Activated CD8-positive, alpha-beta memory T cell treated with anti-CD3 and anti-CD28 coated beads, Interleukin-2, amount 50 U/mL, for 1 hour (primary cell): ENCODE data around the gene SSRP1.

Experiments
- DNase-seq: peaks from one replicate; pipeline ENCODE4 v3.0.0-alpha.2; 2020; ENCODE audit errors: extremely low read depth

The SSRP1 gene

DNA sequence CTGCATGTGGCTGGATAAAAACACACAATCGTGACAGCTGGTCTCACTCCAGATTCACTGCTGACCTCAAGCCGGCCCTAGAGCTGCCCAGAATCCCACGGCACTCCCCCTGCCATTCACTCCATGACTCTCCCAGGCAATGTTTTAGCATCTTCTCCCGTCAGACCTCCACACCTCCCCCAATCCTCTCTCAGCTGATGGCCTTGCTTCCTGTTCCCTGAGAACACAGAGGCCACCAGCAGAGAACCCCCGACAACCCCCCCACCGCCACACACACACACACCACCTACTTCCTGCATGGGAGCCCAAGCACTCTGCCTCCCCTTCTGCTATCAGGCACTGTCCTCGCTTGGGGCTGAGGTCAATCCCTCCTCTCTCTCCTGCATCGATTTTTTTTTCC is 20.2 kb downstream of the SSRP1 start:
- no peak for DNase-seq

DNA sequence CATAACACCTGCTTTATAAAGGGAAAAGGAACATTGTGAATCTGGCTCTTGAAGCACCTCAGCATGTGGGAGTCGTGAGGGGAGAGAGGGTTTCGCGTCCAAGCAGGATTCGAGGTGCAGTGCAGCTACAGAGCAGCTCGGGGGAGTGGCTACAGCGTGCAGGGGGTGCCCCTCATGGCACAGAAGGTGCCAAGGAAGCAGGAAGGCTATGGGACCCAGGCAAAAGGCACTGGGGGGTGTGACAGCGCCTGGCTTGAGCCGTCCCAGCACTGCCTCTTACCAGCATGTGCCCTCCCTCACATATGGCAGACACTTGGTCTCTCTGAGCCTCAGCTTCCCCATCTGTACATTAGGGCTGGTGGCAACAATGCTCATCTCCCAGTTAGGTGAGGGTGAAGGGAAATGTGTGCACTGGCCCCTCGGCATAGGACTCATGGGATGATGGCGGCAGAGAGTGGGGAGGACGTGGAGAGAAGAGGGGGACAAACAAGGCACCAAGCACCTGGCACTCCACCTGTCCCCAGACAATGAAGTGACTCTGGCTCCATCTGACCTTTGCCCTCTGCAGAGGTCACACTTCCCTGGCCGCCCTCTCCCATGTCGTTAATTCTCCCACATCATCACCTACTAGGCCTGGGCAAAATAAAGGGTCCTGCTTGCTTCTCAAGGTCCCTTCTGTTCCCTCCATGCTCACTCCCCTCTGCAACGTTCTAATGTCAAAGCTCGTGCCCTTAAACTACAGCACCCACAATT is 21.3 kb downstream of the SSRP1 start:
- DNase-seq = no peak

DNA sequence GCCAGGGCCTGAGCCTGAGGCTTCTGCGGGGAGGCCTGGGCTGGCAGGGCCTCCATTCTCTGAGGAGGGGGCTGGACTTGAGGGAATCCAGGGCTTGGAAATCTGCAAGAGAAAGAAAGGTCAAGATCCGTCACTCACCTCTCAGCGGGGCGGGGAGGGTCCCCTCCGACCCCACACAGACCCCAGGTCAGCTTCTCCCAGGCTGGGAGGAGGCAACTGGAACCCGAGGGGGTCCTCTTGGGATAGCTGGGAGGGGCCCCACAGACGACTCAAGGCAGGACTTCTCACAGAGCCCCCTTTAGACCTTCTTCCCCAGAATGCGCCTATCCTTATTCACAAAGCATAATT is 21.9 kb downstream of the SSRP1 start:
- no peak for DNase-seq

DNA sequence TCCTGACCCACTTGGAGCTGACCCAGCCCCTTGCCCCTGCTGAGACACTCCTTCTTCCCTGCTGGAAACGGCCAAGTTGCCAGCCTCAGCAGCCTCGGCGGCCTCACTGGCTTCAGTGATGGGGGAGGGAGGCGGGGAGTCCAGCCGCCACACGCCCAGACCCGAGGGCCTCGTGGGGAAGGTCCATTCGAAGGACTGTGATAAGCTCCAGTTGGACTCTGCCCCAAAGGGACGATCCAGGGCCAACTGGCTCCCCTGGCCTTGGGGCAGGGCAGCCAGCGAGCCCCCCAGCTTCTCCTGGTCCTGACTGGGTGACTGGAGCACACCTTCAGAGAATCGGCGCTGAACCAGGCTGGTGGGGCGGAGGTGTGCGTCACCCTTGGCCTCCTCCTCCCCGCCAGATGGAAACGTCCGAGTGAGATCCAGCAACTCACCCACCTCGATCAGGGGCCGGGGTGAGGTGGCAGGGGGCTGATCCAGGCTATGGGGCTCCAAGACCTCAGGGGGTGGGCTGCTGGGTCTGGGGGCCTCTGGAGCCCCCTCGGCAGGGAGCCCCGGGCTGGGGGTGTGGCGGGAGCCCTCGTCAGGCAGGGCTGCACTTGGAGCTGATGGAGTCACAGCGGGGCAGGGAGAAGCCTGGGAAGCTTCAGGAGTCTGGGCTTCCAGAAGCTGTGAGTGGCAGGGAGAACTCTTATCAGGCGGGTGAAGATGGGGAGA is 22.5 kb downstream of the SSRP1 start:
- no peak for DNase-seq

DNA sequence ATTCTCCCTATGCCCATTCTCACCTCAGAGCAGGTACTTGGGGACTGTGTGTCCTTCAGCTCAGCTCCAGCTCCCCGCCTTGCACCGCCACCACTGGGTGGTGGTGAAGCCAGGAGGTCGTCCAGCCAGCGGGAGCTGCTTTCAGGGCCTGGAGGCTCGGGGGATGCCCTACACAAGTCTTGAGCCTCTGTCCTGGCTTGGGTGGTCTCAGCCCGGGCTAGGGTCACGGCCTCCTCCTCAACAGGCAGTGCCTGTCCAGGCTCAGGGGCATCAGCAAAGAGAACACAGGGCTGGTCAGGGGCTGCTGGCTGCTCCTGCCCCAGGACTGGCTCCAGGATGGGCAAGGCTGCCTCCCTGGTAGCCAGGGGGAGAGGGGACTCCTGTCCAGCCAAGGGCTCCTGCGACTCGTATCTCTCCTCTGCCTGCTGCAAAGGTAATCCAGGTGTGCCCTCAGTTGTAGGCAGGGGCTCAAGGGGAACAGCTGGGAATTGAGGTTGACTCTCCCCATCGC is 23.1 kb downstream of the SSRP1 start:
- no peak for DNase-seq

DNA sequence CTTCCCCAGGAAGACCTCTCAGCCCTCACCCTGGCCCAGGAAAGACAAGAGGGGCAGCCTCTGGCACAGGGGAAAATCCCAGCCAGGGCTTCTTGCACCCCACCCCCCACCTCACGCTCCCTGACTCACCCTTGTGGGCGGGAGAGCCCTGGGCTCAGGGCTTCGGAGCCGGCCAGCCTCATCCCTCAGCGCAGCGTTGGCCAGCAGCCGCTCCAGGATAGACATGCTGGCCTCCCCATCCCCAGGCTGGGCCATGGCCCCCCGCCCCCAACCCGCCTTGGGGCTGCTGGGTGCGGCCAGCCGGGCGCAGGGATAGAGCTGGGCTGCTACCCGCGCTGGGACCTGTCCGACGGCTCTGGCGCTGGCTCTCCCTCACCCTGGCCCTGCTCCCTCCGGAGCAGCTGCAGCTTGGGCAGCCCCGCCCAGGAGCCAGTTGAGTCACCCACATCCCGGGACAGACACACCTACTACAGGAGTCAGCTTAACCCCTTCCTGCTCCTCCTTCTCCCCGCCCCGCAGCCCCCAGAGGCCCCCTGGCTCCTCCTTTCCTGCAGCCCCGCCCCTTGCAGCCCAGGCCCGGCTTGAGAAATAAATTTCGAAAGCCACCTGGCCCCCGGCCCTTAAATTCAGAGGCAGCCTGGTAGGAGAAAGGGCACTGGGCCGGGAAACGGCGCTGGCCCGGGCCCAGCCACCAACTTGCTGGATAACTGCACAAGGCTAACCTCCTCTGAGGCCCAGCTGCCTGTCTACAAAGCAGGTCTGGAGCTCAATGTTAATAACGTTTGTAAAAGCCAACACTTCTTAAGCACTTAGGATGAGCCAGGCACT is 24.4 kb downstream of the SSRP1 start:
- no peak for DNase-seq

DNA sequence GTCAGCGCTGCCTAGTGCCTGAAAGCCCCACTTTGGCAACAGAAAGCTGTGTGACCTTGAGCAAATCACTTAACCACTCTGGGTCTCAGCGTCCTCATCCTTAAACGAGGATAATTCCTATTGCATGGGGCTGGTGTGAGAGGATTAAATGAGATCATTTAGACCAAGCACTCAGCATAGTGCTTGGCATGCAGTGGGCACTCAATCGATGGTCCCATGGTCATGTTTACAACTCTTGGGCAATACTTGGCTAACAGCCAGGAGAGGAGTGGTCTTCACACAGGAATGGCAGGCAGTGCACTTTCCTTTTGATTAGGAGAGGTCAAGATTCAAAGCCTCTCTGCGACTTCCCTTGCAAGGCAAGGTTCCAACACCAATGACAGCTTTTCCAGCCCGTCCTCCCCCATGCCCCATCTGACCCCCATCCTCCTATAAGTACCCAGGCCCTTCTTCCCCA is 25.0 kb downstream of the SSRP1 start:
- DNase-seq = no peak

DNA sequence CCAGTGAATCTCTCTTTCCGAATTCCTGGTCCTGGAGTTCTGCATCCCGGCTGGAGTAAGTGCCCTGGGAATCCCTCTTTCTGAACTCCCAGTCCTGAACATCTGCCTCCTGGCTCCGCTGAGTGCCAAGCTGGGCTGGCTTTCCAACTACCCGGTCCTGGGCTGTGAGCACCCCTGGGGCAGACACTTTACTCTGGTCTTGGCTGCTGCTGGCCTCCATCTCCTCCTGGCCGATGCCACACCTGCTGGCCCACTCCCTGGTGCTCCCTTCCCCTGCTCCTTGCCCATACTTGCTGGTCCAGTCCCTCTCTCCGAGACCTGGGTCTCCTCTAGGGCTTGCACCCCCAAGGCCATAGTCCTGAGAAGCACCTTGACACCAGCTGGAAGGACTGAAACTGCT is 25.6 kb downstream of the SSRP1 start:
- DNase-seq = no peak

DNA sequence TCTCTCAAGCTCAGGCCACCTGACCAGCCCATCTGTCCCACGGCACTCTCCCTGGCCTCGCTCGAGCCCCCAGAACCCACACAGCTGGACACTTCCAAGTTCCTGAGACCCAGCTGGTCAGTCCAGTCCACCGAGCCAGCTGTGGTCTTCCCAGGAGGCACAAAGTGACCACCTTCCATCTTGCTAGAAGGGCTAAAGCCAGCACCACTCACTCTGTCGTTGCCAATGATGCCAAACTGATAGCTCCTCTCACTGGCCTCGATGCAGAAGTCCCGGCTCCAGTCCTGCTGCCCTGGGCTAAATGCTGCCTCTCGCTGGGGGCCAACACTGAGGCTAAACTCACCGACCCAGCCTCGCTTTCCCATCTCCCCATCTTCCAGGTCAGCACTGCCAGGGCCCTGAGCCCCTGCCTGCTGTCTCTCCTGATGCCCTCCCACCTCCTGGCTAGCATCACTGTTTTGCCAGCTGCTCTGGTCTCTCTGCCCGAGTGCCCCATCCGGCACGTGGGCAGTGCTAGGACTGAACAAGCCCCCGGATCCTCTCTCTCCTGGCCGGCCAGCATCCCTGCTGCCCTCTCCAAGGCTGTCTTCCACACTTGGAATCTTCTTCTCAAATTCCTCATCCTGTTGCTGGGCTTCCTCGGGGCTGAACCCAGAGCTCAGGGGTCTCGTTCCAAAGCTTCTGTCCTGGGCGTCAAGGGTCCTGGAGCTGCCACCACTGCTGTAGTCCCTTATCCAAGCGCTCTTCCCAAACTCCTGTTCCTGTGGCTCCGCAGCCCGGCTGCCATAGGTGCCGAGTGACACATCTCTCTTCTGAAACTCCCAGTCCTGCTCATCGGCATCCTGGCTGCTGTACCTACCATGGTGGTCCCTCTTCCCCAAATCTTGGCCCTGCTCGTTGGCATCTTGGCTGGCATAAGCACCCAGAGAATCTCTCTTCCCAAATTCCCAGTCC is 26.3 kb downstream of the SSRP1 start:
- no peak for DNase-seq

DNA sequence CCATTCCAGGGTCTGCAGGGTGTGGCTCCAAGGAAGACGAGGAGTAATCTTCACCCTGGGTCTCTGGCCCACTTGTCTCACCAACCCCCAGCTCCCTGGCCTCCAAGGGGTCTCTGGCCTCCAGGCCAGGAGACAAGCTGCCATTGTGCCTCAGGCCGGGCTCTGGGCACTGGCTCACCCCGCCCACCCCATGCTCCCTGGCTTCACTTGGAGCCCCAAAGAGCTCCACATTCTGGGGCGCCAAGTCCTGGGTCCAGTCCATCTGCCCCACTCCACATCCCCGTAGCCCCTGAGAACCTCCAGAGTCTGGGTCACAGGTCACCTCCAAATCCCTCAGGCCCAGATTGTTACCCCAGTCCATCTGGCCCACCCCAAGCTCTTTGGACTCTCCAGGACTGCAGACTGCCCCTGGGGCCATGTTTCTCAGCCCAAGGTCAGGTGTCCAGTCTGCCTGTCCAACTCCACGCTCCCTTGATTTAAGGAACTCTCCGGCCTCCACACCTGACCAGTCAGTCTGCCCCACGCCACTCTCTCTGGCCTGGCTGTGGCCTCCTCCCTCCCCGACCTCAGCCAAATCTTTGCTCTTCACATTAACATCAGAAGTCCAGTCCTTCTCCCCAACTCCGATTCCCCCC is 27.1 kb downstream of the SSRP1 start:
- DNase-seq = no peak

DNA sequence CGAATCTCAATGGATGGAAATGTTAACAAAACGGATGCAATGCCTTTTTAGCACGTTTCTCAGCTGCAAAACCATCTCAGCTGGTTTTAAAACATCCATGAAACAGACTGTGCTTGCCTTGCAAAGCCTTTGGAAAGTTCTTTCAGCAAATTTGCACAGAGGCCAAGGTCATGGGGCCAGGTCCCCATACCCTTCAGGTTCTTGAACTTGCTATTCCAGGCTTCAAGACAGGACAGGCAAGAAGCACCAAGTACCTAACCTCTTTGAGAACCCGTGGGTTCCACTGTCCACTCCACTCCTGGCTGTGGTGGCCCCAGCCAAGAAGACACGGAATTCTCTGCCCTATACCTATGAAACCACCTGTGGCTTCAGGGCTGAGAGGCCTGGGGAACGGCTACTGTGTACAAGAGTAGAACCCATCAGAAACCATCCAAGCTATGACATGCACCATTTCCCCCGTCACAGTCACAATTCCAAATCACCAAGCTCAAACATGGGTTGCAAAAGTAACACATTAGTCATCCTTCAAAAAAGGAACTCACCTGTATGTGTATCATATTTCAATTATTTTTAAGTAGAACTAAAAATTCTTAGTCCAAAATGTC is 27.9 kb downstream of the SSRP1 start:
- no peak for DNase-seq

DNA sequence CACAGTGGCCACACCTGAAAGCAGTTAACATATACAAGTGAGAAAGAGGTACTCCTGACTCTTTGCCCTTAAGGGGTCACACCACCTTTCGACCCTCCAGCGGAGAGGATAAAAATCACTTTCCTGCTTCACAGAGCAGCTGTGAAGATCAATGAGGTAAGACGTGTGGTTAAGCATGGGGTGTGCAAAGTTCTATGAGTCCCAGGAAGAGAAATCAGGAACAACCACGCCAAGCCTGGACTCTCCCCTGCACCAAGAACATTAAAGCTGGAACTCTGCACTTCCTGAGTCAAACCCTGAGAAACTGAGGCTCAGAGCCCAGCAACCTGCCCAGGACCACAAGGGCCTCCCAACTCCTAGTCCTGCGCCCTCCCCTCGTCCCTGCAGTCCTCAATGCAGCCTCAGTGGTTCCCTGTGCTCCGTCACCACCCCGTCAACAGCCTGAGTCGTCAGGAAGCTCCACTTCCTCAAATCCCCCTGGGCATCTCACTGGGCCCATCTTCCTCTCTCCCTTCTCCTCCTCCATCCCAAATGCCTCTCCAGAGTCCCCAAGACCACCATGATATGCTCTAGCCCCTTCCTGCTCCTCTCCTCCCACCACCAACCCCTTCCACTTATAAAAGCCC is 28.6 kb downstream of the SSRP1 start:
- no peak for DNase-seq

DNA sequence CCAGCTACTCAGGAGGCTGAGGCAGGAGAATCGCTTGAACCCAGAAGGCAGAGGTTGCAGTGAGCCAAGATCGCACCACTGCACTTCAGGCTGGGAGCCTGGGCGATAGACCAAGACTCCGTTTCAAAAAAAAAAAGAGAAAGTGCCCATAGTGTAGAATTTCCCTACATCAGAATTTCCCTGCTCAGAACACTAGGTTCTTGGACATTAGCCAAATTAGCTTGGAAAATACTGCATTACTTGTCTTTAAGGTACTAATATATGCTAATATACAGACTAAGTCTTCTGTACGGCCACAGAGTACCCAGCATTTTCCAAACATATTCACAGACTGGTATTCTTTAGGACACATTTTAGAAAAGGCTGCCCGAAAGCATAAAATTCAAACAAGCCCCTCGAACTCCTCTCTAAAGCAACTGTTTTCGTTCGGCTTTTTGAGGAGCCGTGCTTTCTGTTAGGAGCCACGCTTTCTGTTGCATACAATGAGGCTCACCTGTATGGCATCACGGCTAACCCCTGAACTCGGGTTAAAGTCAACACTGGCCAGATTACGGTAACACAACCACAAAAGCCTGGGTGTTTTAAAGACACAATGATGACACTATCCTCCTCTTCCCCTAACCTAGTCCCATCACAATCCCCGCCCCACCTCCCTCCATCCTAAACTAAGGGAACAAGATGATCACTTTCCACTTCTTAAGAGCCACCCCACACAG is 29.4 kb downstream of the SSRP1 start:
- DNase-seq = no peak

DNA sequence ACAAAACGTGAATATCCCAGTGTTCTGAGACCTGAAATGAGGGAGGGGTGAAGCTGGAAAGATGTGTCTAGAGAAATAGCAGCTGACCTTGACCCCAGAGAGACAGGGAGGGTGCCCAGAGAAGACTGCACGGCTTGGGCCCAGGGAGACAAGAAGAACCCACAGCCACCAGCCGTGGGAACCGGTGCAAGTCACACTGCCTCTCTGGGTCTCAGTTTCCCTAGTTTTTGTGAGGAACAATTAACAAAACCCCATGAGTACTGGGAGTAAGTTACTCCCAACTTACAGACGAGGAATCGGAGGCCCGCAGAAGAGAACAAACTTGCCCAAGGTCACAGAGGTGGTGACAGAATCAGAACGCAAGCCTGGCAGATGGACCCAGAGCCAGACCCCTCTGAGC is 30.2 kb downstream of the SSRP1 start:
- no peak for DNase-seq

DNA sequence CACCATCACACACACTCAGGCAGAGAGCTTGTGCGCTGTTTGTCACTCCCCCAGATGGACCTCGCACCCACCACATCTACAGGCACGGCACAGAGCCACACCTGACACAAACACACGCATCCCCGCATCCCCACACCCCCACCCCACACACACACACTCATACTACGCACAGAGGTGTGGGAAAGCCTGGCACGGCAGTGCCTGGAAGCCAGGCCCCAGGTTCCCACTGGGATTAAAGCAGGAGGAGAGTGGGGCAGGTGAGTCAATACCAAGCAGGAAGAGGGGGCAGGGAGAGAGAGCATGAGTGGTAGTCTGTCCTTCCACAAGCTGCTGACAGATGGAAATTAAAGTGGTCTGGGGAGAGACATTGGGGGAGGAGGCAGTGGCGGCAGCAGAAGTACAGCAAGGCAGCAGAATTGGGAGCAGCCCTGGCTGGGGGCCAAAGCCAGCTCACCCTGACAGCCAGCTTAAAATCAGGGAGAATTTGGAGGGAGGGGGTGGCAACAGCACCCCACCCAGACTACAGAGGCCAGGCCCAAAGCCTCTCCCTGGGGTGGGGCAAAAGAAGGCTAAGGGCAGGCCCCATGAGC is 31.6 kb downstream of the SSRP1 start:
- no peak for DNase-seq

DNA sequence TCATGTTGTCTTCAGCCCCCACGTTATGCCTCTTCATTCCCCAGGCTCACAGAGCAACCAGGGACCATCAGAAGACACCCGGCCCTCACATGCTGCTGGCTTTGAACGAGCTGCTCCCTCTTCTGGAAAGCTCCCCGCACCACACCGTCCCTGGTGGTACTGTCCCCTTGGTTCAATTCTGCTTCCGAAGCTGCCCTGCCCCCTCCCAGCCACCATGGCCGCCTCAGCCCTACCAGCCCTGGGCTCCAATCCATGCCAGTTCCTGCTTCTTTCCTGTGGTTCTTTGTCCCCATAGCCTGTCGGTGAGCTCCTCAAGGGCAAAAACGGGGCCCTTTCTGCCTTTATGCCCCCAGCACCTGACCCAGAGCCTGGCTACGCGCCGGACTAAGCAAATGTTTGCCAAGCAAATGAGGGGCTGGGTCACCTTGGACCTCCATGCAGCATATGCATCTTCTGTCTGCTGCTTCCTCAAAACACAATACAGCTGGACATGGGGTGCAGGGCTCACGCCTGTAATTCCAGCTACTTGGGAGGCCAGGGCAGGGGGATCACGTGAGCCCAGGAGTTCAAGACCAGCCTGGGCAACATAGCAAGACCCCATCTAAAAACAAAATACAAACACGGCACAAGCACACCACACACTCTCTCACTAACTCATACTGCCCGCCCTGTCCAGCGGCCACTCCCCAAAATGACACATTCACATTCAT is 32.3 kb downstream of the SSRP1 start:
- DNase-seq = no peak

DNA sequence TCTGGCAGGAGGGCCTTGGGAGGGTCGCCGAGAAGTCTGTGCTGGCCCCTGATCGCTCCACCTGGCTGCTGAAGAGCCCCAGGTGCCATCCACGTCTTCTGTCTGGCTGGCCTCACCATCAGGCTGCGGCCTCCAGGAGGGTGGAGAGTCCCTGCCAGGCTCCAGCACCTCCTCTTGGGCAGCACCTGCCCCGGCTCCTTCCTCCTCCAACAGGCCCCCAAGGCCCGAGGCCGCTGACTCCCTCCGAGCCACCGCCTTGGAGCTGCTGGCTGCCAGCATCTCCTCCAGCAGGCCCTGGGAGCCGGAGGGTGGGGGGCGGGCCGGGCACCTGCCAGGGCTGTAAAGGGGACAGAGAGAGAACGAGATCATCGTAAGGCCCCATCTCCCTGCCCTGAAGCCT is 33.2 kb downstream of the SSRP1 start:
- DNase-seq = no peak

DNA sequence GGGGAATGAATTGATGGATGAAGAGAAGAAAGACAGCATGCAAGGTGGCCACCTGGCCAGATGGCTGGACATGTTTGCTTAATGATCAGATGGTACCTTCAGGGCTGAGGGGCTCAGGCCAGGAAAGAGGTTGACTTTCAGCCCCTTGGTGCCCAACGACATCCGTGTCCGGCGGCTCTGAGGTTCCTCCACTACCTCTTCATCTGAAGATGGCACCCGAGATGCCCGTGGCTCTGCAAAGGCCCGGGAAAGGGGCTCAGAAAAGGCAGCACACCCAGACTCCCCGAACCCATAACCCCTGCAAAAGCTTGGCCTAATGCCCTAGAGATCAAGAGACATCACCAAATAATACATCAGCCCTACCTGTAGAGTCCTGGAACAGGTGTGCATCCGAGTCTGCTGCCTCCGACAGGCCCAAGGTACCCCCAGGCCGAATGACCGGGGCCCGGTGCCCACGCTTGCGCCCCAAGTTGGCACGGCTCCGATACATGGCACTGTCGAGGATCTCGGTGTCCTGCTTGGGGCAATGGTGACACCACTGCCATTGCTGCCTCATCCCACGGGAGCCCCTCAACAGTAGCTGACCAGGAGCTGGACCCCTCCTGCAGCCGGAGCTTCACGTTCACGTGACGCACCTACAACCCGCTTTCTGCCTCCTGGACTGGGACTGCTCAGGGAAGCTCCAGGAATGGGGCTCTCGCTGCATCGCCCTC is 33.8 kb downstream of the SSRP1 start:
- DNase-seq = no peak
